Measurements from ENCODE around the gene ADGRE2. TPM values are rescaled to one million over a fixed set of nuclear protein-coding genes. Genes with fewer than 3 reads are reported as not detected.
"Not testable (repeated sequence)": the region's sequence is repeated elsewhere in the genome, so short reads cannot be mapped to it uniquely, and the experiment has no call there.

Gene ADGRE2
- total RNA-seq, 1 donor from 2014 or later = under 0.01 TPM

DNA sequence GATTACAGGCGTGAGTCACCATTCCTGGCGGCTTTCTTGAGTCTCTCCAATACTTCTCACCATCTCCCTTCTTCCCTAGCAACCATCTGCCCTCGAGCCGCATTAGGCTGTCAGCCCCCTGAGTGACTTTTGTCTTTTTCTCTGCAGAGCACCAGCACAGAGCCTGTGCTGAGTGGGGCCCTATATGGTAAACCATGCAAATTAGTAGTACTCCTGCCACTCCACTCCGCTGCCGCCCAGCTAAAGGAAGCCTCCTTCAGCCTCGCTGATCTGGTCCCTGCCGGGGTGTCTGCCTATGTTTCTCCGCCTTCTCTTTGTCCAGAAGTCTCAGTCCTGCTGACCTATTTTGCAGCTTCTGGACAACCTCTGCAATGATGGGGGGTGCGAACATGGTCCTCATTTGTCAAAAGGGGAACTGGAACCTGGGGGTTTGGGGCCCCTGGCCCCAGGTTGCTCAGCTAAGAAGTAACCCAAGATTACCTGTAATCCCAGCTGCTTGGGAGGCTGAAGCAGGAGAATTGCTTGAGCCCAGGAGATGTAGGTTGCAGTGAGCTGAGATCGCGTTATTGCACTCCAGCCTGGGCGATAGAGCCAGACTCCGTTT is 2.4 kb upstream of the ADGRE2 start:
- not testable (repeated sequence) for DNase-seq (ENCODE audit: low spot score in 2 of 2); FAIRE-seq

DNA sequence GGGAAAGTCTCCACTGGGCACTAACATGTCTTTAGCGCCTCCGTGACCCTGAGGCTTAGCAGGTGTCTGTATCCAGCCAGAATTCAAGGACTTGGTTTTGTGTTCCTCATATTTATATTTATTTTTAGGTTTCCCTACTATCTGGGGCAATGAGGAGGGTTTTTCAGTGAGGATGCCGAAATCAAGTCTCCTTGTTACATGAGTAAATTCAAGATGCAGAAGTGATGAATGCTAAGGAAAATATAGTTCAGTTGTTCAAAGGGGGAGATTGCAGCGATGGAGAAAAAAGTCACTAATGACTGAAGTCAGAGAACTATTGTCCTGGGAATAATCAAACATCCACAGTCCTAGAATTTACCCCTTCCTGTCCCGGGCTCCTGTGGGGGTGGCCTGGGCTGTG is 791 bp upstream of the ADGRE2 start:
- FAIRE-seq (no peak), DNase-seq (ENCODE audit: low spot score in 2 of 2) (no peak)

DNA sequence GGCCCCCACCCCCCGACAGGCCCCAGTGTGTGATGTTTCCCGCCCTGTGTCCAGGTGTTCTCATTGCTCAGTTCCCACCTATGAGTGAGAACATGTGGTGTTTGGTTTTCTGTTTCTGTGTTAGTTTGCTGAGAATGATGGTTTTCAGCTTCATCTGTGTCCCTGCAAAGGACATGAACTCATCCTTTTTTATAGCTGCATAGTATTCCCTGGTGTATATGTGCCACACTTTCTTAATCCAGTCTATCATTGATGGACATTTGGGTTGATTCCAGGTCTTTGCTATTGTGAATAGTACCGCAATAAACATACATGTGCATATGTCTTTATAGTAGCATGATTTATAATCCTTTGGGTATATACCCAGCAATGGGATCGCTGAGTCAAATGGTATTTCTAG is 715 bp downstream of the ADGRE2 start:
- FAIRE-seq; DNase-seq (ENCODE audit: low spot score in 2 of 2): not testable (repeated sequence)

DNA sequence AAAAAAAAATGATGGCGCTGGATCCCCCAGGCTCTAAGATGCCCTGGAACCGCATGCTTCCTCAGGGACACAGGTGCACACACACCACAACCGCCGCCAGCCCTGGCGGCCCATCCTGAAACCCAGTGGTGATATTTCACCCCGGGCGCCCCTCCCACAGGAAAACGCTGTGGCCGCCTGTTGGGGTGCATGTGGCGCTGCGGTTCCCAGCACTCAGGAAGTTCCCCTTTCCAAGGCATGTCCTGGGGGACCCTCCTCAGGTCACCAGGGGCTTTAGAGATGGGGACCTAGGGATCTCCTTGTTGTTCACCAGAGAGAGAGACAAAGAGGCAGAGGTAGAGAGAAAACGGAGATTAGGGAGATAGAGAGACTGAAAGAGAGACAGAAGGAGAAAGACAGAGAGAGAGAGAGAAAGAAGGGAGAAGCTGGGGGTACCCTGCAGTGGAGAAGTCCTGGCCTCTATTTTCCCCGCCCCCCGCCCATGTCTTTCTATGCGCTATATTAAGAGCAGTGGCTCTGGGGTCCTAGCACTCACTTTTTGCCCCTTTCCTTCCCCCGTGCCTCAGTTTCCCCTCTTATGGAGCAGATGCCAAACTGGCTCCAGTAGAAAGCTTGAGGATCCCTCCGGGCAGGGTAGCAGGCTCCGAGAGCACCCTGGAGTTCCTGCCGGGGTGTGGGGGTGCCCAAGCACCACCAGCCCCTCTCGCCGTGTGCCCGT is 2.3 kb downstream of the ADGRE2 start:
- FAIRE-seq = no peak

DNA sequence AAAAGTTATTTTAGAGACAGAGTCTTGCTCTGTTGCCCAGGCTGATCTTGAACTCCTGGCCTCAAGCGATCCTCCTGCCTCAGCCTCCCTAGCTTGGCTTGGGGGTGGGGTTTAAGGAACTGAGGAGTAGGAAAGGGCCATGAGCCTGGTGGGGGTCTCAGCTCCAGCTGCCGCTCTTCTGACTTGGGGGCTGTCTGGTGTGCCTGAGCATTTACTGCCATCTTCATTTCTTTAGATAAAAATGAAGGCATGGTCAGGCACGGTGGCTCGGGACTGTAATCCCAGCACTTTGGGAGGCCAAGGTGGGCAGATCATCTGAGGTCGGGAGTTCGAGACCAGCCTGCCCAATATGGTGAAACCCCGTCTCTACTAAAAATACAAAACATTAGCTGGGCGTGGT is 3.0 kb downstream of the ADGRE2 start:
- not testable (repeated sequence) for FAIRE-seq; DNase-seq (ENCODE audit: low spot score in 2 of 2)

More for the DNA sequence above, 2.3 kb downstream of the ADGRE2 start:
- DNase-seq (ENCODE audit: low spot score in 2 of 2) = no peak

DNA sequence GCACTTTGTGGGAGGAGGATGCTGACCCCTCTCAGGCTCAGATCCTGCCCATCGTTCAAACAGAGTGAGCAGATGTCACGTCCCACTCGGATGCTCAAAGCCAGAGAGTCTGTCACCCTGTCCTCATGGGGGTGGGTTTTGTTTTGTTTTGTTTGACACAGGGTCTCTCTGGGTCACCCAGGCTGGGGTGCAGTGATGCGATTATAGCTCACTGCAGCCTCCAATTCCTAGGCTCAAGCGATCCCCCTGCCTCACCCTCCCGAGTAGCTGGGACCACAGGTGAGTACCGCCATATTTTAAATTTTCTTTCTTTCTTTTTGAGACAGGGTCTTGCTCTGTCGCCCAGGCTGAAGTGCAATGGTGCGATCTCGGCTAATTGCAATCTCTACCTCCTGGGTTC is 4.0 kb downstream of the ADGRE2 start:
- no peak for FAIRE-seq
- DNase-seq (ENCODE audit: low spot score in 2 of 2) = no peak

DNA sequence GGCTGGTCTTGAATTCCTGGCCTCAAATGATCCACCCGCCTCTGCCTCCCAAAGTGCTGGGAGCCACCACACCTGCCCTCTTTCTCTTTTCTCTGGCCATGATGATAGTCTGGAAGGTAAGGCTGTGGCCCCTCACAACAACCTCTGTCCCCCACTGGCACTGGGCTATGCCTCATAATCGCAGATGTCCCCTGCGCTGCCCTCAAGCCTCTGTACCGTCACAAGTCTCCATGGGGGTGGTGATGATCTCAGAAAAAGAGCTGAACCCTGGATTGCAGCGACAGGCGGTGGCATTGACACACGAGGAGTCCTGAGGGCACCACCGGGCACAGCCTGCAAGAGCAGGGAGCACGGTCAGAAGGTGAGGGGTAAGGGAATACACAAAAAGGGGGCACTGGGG is 4.6 kb downstream of the ADGRE2 start:
- not testable (repeated sequence) for FAIRE-seq

DNA sequence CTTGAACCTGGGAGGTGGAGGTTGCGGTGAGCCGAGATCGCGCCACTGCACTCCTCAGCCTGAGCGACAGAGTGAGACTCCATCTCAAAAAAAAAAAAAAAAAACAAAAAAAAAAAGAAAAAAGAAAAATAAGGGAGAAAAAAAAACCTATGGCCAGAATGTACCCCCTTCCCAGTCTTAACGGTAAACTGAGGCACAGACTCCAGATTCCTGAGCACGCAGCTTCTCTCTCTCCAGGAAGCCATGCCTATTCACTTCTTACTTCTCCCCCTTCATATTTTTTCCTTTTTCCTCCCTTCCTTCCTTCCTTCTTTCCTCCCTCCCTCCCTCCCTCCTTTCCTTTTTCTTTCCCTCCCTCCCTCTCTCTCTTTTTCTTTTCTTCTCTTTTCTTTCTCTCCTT is 5.4 kb downstream of the ADGRE2 start:
- FAIRE-seq (no peak), DNase-seq (ENCODE audit: low spot score in 2 of 2) (no peak)

More for the DNA sequence above, 4.6 kb downstream of the ADGRE2 start:
- not testable (repeated sequence) for DNase-seq (ENCODE audit: low spot score in 2 of 2)

DNA sequence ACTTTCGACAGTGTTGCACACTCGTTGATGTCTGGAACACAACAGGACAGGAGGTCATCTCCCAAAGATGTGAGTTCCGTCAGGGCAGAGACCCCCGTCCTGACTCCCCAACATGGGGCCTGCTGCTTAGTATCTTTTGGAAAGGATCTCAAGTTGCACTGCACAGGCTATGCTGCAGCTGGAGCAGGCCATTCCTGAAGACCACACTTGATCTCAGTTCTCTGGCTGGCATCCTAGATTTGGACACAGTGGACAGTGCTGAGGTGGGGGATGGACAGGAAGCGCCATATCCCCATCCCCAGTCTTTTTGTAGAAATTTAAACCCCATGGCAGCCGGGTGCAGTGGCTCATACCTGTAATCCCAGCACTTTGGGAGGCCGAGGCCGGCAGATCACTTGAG is 5.9 kb downstream of the ADGRE2 start:
- DNase-seq (ENCODE audit: low spot score in 2 of 2) = no peak
- no peak for FAIRE-seq

DNA sequence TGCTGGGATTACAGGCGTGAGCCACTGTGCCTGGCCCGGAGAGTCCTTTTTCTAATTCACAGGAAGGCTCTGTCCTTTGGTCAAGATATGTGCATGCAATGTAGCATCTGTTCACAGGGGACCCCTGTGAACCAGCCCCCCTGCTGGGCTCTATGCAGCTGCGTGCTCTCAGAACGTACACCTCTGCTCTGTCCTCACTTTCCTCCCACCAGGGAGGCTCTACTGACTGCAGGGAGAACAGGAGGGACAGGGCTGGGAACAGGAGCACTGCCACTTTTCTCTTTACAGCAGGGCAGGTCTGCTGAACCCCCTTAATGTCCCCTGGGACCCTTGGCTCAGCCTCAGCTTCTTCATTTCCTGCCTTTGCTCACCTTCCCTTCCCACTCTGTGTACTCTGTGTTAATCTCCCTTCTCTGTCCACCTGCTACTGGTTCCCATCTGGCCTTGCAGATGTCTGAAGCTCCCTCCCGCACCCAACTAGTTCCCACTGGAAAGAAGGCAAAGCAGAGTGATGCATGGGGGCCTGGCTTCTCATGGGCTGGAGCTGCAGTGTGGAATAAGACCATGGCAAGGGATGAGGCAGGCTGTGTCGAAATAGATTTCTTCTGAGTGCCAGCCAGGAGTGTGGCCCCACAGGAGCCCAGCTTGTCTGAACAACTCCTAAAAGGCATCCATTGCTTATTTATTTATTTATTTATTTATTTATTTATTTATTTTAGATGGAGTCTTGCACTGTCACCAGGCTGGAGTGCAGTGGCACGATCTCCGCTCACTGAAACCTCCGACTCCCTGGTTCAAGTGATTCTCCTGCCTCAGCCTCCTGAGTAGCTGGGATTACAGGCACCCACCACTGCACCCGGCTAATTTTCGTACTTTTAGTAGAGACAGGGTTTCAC is 7.2 kb downstream of the ADGRE2 start:
- no peak for DNase-seq (ENCODE audit: low spot score in 2 of 2)
- no peak for FAIRE-seq

DNA sequence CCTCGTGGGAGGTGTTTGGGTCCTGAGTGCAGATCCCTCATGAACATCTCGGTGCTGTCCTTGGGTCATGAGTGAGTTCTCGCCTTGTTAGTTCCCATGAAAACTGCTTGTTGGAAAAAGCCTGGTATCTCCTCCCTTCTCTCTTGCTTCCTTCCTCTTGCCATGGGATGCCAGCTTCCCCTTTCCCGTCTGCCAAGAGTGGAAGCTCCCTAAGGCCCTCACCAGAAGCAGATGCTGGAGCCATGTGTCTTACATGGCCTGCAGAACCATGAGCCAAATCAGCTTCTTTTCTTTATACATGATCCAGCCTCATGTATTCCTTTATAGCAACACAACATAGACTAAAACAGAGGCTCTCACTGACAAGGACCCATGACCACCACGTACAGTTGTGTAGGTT is 8.2 kb downstream of the ADGRE2 start:
- DNase-seq (ENCODE audit: low spot score in 2 of 2) (no peak), FAIRE-seq (no peak)

DNA sequence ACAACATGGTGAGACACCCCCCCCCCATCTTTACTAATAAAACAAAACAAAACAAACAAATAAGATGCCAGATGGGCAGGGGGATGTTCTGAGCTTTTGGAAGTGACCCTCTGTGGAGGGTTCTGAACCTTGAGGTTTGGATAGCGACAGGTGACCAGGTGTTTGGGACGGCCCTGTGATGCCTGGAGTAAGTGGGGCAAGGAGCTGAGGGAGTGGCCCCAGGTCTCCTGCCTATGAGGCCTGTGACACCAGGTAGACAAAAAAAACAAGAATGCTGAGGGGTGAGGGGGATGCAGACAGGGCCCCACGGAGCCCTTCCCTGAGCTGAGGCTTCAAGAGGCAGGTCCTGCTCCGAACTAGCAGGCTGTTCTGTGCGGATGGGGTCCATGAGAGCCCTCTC is 9.2 kb downstream of the ADGRE2 start:
- FAIRE-seq (no peak), DNase-seq (ENCODE audit: low spot score in 2 of 2) (no peak)

DNA sequence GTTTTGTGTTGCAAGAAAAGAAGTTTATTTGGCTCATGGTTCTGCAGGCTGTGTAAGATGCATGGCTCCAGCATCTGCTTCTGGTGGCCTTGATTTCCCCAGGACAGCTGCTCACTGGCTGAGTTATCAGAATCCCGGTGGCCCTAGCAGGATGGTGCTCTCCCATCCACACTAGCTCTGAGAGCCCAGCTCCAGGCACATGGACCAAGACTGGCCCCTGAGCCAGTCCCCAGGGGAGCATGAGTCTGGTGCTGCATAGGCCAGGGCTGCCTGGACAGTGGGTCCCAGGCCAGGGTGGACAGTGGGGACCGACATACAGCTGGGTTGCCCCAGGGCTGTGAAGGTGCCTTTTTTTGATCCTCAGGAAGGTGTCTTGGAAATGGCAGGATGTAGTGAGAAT is 10.4 kb downstream of the ADGRE2 start:
- DNase-seq (ENCODE audit: low spot score in 2 of 2) (no peak), FAIRE-seq (no peak)

DNA sequence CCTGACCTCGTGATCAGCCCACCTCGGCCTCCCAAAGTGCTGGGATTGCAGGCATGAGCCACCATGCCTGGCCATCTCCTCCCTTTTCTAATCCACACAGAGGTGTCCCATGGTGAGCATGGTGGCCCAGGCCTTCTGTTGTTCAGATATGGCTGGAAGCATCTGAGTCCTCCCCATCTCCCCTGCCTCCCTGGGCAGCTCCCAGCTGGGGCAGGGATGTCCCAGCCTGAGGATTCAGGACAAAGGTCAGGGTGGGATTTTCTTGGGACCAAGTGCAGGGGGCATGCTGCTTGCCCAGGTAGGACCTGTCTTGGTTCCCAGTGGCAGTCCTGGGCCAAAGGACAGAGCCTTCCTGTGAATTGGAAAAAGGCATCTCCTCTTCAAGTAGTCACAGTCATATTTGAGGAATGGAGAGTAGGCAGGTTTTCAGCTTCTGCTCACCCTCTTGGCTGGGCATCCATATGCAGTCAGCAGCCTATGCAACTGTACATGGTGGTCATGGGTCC is 10.8 kb downstream of the ADGRE2 start:
- FAIRE-seq = no peak
- DNase-seq (ENCODE audit: low spot score in 2 of 2) = no peak

DNA sequence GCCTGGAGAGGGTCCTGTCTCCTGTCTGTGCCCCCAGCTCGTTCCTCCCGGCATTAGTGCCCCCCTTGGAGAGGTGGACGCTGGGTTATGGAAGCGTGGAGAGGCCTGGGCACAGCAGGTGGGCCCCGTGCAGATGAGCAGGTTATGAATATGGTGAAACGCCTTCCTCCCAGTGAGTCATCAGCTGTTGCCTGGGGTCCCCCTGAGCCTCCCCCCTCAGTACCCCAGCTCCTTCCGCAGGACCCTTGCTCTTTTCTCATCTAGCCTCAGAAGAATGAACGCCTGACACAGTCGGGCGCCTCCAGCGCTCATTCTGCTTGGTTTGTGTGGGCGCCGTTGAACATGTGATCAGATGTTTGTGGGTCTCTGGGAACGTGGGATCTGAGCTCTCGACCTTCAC is 12.5 kb downstream of the ADGRE2 start:
- DNase-seq (ENCODE audit: low spot score in 2 of 2); FAIRE-seq: not testable (repeated sequence)

DNA sequence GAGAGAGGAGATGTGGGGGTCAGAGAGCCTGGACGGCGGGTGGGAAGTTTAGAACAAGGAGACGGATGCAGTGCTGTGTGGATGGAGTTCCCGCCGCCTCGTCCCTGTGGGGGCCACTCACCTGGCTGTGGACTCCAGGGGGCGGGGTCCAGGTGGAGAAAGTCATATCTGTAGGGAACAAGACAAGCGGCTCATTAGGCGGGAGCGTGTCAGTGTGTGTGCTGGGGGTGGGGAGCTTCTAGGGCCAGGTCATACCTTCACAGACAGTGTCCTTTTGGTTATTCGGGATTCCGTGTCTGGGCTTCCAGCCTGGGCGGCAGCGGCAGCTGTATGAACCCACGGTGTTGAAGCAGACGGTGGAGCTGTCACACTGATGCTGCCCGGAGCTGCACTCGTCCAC is 13.0 kb downstream of the ADGRE2 start:
- not testable (repeated sequence) for DNase-seq (ENCODE audit: low spot score in 2 of 2); FAIRE-seq

DNA sequence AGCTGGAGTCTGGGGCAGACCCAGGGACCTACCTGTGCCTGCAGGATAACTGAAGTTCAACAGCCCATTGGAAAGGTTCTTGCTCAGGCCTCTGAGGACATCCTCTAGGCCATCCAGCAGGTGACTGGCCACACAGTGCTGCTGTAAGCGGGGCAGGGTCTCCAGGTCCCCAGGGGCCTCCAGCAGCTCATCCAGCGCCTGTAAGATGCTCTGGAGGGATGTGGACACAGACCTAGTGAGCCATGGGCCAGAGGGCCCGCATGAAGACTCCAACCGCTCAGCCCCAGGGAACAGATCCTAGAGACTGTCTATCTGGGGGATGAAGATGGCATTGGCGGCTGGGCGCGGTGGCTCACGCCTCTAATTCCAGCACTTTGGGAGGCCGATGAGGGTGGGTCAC is 14.0 kb downstream of the ADGRE2 start:
- DNase-seq (ENCODE audit: low spot score in 2 of 2) (no peak), FAIRE-seq (no peak)

DNA sequence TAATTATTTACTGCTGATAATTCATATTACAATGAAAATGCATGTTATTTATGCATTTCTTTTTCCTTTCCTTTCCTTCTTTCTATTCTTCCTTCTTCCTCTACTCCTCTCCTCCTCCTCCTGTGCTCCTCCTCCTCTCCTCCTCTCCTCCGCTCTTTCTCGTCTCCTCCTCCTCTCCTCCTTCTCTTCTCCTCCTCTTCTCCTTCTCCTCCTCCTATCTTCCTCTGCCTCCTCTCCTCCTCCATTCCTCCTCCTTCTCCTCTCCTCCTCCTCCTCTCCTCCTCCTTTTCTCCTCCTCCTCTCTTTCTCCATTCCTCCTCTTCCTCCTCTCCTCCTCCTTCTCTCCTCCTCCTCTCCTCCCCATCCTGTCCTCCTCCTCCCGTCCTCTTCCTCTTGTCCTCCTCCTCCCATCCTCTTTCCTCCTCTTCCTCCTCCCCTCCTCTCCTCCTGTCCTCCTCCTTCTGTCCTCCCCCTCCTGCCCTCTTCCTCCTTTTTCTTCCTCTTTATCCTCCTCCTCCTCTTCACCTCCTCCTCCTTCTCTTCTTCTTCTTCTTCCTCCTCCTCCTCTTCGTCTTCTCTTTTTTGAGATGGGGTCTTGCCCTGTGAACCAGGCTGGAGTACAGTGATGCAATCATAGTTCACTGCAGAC is 14.7 kb downstream of the ADGRE2 start:
- DNase-seq (ENCODE audit: low spot score in 2 of 2) = no peak
- FAIRE-seq = no peak

DNA sequence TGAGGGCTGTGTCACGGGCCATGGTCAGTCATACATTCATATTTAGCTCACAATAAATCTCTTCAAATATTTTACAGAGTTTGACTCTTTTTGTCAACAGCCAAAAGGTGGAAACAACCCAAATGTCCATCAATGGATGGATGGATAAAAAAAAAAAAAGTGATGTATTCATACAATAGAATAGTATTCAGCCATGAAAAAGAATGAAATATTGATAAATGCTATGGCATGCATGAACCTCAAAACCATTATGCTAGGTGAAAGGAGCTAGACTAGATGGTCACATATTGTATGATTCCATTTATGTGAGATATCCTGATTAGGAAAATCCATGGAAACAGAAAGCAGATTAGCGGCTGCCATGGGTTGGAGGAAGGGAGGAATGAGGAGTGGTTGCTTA is 16.2 kb downstream of the ADGRE2 start:
- FAIRE-seq = no peak
- DNase-seq (ENCODE audit: low spot score in 2 of 2) = no peak

DNA sequence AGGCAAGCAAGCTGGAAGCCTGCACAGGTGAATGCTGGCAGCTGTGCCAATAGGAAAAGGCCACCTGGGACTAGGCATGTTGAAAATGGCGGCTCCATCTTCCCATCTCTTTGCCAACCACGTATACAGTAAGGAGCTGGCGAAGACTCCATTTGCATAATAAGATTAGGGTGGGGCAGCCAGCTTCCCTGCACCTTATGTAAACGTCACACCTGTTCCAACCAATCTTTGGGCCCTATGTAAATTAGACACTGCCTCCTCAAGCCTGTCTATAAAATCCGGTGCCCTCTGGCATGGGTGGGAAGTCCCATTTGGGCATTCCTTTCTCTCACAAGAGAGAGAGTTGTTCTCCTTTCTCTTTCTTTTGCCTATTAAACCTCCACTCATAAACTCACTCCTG is 16.8 kb downstream of the ADGRE2 start:
- no peak for FAIRE-seq
- no peak for DNase-seq (ENCODE audit: low spot score in 2 of 2)

DNA sequence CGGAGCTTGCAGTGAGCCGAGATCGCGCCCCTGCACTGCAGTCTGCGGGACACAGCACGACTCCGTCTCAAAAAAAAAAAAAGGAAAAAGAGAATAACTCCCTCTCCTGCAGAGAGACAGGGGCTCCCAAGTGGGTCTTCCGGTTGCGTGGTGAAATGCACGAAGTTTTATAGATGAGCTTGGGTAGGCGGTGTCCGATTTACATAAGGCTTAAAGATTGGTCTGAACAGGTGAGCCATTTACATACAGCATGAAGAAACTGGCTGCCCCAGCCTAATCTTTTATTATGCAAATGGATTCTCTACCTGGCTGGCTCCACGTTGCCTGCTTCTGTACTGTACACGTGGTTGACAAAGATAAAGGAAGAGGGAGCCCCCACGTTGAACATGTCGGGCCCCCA is 19.5 kb downstream of the ADGRE2 start:
- DNase-seq (ENCODE audit: low spot score in 2 of 2) = no peak
- no peak for FAIRE-seq
